Hematopoietic multipotent progenitor cell (in vitro differentiated cells): ENCODE results near the gene MYH7. TPM values are rescaled to one million over a fixed set of nuclear protein-coding genes. Genes with fewer than 3 reads are reported as not detected.
A peak's percentile ranks its signal among the peaks of the same experiment; 100 is the strongest.
"Not testable (repeated sequence)": the region's sequence is repeated elsewhere in the genome, so short reads cannot be mapped to it uniquely, and the experiment has no call there.

Experiments
- DNase-seq, 3 donors: peaks; one replicate each; pipeline ENCODE4 v3.0.0-alpha.2; 2011 to 2015; ENCODE audit warnings: low read depth in 2 of 3, low spot score in 2 of 3
- total RNA-seq: library from RNA; depleted of rRNA; stranded (reverse); fragments of >200 nt; gene quantifications from one replicate; pipeline ENCODE4 v1.2.3, GENCODE V29; 2012

Gene MYH7
- total RNA-seq, 1 donor = not detected

GRCh38 chr14:23432102-23432925 is 3.1 kb downstream of the MYH7 start:
- DNase-seq = no peak

GRCh38 chr14:23431486-23431885 is 4.0 kb downstream of the MYH7 start:
- no peak for DNase-seq

GRCh38 chr14:23430723-23431085 is 4.8 kb downstream of the MYH7 start:
- peak in 2 of 3 donors; percentile 9 to 31 for DNase-seq

- no peak for DNase-seq
Observed at GRCh38 chr14:23430016-23430722, 5.3 kb downstream of the MYH7 start.

- DNase-seq = no peak
Observed at GRCh38 chr14:23428686-23429495, 6.6 kb downstream of the MYH7 start.

GRCh38 chr14:23425798-23426197 is 9.7 kb downstream of the MYH7 start:
- not testable (repeated sequence) for DNase-seq

- no peak for DNase-seq
Observed at GRCh38 chr14:23425169-23425568, 10.3 kb downstream of the MYH7 start.

- no peak for DNase-seq
Observed at GRCh38 chr14:23423657-23424056, 11.8 kb downstream of the MYH7 start.

GRCh38 chr14:23421594-23421993 is 13.9 kb downstream of the MYH7 start:
- DNase-seq = no peak

- DNase-seq = not testable (repeated sequence)
Observed at GRCh38 chr14:23419646-23420045, 15.8 kb downstream of the MYH7 start.

GRCh38 chr14:23418021-23418420 is 17.4 kb downstream of the MYH7 start:
- DNase-seq = no peak

GRCh38 chr14:23417269-23417668 is 18.2 kb downstream of the MYH7 start:
- DNase-seq = not testable (repeated sequence)

- DNase-seq = no peak
Observed at GRCh38 chr14:23416801-23417200, 18.7 kb downstream of the MYH7 start.

- no peak for DNase-seq
Observed at GRCh38 chr14:23415821-23416778, 19.4 kb downstream of the MYH7 start.

GRCh38 chr14:23414906-23415820 is 20.3 kb downstream of the MYH7 start:
- DNase-seq = no peak

GRCh38 chr14:23414254-23414653 is 21.2 kb downstream of the MYH7 start:
- no peak for DNase-seq

GRCh38 chr14:23413681-23414080 is 21.8 kb downstream of the MYH7 start:
- DNase-seq = no peak

- DNase-seq = no peak
Observed at GRCh38 chr14:23411563-23412525, 23.6 kb downstream of the MYH7 start.
